GM10847 (cell line): Measurements from ENCODE around the gene PRRX1.

Experiments
- POLR2A ChIP-seq: IDR thresholded peaks from 2 replicates; pipeline ENCODE4 v1.6.1; 2011; ENCODE audit not compliant: insufficient read length; ENCODE audit errors: extremely low read depth

Gene PRRX1

DNA sequence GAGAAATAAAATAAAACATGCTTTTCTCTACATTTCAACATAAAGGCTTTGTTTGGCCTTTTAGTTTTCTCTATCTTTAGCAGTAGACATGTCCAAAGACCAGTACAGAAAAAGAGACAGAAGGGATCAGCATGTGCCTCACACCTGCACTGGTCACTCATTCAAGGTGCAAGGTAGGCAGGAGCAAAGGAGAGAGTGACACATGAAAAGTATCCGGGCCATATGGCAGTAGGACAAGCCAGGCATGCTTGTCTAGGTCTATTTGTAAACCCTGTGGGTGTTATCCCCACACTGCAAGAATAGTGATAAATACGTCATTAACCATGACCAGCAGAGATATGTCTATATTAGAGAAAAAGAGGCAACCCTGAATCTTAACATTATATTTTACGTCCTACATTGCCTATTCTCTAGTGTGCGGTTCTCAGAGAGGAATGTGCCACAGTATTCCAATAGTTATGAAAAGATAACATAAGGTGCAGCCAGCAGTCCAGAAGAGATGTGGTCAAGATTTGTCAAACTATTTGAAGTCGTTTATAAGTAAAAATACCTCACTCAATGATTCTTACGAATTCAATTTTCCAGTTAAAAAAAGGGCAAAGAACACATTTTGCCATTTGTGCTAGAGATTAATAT lies 32.1 kb downstream of the PRRX1 start:
- TF ChIP-seq POLR2A, result no peak

DNA sequence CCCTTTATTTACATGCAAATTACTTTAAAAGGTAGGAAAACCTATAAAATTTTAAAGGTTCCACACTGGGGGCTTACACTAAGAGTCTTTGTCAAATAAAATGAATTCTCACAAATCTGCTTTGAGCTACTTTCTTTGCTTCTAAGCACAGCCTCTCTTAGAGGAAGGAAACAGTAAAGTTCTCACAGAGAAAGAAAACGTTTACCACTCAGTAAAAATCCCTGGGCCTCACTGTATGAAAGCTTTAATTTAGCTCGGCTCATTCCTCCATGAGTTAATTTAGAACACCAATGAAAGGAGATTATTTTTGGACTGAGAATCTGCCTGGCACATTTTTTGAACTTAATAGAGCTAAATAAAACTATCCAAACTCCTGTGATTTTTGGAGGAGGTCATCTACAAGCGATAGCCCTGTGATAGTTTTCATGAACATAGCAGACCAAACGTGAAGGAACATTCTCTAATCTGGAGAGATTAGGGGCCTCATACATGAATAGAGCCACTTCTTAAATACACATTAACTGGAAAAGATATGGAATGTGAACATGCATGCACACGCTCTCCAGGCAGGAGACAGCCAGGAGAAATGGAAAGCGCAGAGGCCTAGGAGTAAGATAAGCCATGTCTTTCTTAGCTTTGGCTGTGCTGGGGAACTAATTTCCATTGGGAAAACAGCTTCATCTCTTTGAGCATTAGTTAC lies 32.8 kb downstream of the PRRX1 start:
- no peak for TF ChIP-seq POLR2A

DNA sequence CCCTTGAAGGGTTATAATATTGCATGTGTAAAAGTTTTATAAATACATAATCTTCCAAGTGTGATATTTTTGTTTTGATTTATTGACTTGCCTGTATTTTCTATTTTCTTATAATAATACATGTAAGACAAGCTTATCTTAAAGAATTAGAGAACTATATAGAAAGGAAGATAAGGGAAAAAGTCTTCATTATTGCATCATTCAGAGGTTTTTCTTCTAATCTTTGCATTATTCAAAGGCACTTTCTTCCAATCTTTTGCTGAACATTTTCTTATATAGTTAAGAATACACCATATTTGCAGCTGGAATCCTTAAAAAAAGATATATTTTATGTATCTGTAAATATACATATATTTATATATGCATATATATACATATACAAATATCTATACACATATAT lies 33.4 kb downstream of the PRRX1 start:
- TF ChIP-seq POLR2A, result no peak

DNA sequence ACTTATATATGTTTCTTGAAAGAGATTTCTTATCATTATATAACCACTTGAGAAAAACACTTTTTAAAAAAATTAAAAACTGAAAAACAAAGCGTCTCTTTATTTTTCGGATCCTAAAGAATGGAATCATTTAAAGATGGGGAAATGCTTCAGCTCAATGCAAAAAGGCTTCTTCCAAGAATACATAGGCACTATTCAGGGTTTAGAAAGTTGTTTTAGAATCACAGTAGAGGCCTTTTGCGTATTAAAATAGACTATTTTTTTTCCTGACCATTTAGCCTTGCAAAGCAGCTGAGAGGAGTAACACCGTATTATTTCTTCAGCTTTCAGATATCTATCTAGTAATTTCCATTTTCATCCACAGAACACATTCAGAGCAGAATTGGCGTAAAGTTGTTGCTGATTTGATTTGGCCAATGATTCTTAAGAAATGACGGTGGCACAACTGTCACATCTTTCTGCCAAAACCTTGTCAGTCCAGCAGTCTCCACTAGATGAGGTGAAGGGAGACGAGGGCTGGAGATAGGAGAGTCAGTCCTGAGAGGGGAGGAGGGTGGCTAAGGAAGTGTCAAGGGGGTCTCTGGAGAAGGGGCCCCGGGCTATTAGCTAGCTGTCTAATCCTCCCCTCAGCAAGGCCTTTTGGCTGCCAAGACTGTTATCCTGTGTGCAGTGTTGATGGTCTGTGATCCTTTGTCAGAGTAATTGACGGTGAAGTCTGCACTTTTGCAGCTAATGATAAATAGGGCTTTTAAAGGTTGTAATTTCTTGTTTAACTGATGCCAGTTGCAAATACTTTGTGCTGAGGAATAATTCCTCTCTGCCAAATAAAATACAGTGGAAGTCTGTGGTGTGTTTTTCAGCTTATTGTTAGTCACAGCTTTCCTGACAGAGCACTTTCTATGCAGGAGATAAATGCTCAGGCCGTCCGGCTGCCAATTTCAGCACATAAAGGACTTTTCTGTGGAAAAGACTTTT lies 34.7 kb downstream of the PRRX1 start:
- TF ChIP-seq POLR2A, result no peak

DNA sequence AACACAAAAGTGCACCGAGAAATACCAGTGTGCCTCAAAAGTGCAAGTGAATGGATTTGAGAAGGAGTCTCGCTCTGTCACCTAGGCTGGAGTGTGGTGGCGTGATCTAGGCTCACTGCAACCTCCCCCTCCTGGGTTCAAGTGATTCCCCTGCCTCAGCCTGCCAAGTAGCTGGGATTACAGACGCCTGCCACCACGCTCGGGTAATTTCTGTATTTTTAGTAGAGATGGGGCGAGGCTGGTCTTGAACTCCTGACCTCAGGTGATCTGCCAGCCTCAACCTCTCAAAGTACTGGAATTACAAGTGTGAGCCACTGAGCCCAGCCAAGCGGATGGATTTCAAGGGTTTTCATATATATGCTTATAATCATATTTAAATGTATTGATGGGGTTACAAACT lies 35.8 kb downstream of the PRRX1 start:
- no peak for TF ChIP-seq POLR2A

DNA sequence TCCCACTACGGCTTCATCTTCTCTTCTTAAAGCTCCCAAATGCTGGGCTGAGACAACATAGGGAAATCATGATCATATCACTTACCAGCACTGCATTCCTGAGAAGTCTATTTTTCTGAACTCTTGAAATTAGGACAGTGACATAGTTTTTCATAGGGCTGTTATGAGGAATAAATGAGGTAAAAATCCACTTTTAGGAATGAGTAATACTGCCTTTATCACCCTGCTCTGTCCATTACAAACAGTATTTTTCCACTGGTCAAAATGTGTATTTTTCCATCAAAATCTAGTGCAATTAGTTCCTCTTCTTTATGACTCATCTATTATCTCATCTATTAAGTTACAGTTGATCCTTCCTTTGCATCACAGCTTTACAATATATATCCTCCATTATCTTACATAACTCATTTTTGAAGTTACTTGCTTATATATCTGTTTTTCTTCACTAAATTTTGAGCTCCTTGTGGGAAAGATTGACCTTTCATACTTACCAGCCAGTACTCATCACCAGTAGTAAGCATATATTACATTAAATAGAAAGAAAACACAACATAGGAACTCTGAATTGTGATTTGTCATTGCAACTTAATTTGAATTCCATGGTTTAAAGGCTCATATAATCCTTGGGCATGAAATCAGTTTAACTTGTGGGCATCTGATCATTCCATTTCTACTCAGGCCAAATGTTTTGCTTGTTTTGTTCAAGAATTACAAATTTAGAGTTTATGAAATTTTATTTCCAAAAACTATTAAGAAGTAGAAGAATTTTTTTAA lies 37.1 kb downstream of the PRRX1 start:
- no peak for TF ChIP-seq POLR2A

DNA sequence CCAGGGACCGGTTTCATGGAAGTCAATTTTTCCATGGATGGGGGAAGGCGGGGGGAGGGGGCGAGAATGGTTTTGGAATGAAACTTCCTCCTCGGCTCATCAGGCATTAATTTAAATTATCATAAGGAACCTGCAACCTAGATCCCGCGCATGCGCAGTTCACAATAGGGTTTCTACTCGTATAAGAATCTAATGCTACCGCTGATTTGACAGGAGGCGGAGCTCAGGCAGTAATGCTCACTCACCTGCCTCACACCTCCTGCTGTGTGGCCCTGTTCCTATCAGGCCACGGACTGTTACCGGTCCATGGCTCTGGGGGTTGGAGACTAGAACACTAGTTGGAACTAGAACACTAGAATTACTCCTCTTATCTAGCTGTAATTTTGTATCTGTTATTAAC lies 38.0 kb downstream of the PRRX1 start:
- no peak for TF ChIP-seq POLR2A

DNA sequence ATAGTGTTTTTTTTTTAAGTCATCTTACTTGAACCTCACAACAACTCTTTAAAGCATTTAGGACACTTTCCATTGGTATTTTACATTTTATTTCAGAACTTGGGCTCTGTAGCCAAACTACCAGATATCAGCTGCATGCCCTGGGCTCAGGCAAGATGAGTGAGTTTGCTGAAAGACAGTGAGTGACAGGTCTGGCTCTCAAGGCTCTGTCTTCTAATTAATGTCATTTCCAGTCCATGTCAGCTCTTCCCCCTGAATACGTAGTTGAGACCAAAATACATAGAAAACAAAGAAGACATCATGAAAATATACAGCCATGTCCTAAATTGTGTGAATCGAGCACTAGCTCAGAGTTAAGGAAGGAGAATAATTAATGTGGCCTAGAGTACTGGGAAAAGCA lies 39.7 kb downstream of the PRRX1 start:
- no peak for TF ChIP-seq POLR2A

DNA sequence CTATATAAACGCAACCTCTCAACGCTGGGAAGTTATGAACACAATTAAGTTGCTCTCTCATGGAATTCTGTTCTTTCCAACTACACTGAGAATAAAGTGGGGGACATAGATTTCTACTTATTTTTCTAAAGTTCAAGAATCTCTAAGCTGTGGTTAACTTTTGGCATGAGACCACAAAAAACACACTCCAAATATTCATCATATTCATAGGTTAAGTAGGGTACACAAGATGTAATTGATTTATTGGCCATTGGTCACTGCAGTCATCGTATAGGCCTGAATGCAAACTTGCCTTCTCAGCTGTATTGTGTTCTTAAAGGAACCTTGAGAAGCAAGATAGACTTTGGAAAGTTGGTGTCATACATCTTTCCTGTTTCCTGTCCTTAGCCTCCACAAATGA lies 40.3 kb downstream of the PRRX1 start:
- no peak for TF ChIP-seq POLR2A

DNA sequence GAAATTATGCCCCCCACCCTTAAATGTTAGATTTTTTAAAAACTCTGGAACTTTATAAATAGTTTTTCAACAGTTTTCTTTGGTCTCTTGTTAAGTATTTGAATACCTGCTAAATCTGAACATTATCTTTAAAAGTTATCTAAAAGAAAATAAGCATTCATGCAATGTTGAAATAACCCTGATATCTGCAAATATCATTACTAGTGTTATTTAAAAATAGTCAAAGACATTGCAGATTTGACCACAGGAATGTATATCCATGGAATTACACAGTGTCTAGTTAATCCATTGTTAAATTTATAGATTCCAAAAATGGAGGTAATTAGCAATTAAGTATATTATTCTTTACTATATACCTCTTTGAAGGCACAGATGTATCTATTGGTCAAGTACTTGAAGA lies 42.0 kb downstream of the PRRX1 start:
- no peak for TF ChIP-seq POLR2A

DNA sequence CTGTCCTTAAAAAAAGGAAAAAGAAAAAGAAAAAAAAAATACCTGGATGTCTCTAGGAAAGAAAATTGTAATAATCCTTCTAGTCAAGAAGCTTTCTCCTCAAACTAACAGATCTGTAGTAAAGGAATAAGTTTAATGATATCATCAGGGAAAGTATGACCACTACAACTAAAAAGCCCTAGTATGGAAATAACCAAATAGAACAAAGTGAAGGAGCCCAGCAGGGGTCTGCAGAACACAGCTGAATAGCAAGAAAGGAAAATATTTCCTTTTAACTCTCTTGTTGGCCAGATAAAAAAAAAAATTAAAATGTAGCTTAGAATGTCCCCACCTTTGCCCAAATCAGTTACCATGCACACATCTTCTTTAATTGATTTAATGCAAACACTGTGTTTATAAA lies 43.2 kb downstream of the PRRX1 start:
- TF ChIP-seq POLR2A, result no peak

DNA sequence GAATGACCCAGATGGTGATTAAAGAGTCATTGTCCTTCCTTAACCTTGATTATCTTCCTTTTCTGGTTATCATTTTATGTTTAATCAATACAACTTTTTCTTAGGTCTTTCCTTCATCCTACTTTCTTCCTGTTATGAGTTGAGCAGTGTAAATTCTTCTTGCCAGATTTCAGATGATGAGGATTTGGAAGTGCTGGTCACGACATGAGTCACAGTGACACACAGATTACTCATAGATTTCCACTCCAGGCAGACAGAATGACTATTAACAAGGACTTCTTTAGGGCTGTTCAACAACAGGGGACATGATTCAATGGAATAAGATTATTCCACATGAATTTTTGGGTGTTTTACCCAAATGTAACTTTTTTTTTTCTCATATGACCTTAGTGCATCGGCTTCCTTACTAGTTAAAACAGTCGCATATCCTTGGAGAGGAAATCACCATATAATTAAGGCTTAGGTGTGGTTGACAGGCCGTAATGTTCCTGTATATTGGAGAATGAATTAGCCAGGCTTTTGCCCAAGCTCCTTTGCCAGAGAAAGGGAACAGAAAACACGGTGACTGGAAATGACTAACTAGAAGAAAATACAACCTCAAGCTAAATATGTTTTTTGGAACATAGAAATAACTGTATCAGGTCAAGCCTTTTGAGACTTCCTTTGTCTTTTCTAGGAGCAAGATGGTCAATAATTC lies 44.2 kb downstream of the PRRX1 start:
- TF ChIP-seq POLR2A, result no peak

DNA sequence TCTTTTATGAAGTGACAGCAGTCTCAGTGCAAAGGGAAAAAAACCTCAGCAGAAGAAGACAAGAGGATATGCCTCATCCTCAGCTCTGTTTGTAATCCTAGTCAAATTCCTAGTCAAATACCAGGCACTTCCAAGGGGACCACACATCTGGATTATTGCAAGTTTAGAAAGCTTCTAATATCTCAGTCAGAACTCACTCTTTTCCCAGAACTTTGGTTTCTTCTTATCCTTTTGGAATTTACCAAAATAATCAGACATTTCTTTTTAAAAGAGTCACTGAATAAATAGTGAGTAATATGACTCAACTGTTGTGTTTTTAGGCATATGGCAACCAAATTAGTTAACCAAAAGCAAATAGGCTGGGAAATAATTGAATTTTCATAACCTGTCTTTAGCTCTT lies 47.8 kb downstream of the PRRX1 start:
- TF ChIP-seq POLR2A, result no peak

DNA sequence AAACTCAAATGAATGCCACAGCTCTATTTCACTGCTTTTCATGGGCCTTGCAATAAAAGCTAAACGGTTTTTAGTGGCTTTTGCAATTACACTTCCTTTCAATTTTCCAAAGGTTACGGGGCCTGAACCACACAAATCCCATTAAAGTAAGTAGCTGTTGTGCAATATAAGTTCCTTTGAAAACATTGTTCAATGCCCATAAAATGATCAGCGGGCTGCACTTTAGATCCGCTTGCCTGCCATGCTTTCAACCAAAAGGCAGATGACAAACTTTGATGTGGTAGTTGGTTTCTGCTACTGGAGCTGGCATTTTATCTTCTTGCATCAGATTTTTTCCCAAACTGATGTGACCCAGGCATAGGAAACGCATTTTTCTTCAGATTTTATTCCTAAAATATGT lies 50.2 kb downstream of the PRRX1 start:
- TF ChIP-seq POLR2A, result no peak

DNA sequence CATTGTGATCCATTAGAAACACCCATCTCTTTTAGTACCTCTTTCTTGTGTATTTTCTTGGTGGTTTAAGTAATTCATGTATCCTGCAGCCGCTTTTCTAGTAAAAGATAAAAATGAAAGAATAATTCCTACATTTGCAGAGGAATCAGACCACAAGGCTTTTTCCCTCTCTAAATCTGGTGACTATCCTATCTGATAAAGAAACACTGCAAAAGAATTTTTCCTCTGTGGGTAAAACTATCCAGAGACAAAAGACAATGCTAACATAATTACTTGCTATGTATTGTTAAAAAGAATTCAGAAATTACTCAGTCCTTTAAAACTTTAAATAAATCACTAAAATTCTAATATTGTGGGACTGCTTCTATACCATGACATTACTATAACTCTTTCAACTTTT lies 51.0 kb downstream of the PRRX1 start:
- no peak for TF ChIP-seq POLR2A
